Mononuclear cell (primary cell): ENCODE measurements around the gene GSX1. TPM values are rescaled to one million over a fixed set of nuclear protein-coding genes. Genes with fewer than 3 reads are reported as not detected.

Experiments used
- H3K27me3 ChIP-seq: 2 replicates; pipeline ENCODE4 v1.6.0; 2011; ENCODE audit warnings: low read length, control low read depth; ENCODE audit not compliant: insufficient read depth
- H3K4me1 ChIP-seq: 2 replicates; pipeline ENCODE4 v1.5.1; 2011; ENCODE audit warnings: mild to moderate bottlenecking, low read length, control low read depth; ENCODE audit not compliant: insufficient read depth
- H3K4me3 ChIP-seq: 2 replicates; pipeline ENCODE4 v1.5.1; 2011; ENCODE audit warnings: mild to moderate bottlenecking, low read length, moderate library complexity
- H3K9me3 ChIP-seq: 2 replicates; pipeline ENCODE4 v1.5.1; 2011; ENCODE audit warnings: low read depth, mild to moderate bottlenecking, control low read depth, low read length
- total RNA-seq: library from RNA; depleted of rRNA; stranded (reverse); fragments of >200 nt; gene quantifications from one replicate; pipeline ENCODE4 v1.2.3, GENCODE V29; 2012

GSX1 gene
- total RNA-seq, 1 donor: not detected

GRCh38 chr13:27839809-27840467, 47.7 kb downstream of the GSX1 start:
- no peaks in the 10 kb centered on the region for H3K9me3 ChIP-seq
- no peak overlapping the region for H3K4me3 ChIP-seq
- H3K27me3 ChIP-seq: peaks cover 14% of the 10 kb centered on the region
- no peaks in the 10 kb centered on the region for H3K4me1 ChIP-seq

- no peaks in the 10 kb centered on the region for H3K4me1 ChIP-seq
- no peak overlapping the region for H3K4me3 ChIP-seq
- H3K27me3 ChIP-seq: peaks cover 12% of the 10 kb centered on the region
- H3K9me3 ChIP-seq: no peaks in the 10 kb centered on the region
These were observed 50.3 kb downstream of the GSX1 start for GRCh38 chr13:27842571-27842970.

Other genes with a start within 250 kb of the GSX1 start
- gene LNX2, start 172.0 kb upstream of the GSX1 start, total RNA-seq: 4.8 TPM
- gene POLR1D, start 170.6 kb upstream of the GSX1 start, total RNA-seq: 156 TPM
- gene PDX1, start 127.5 kb downstream of the GSX1 start, total RNA-seq: not detected
- not detected for gene CDX2, start 176.8 kb downstream of the GSX1 start, total RNA-seq
- gene URAD, start 196.2 kb downstream of the GSX1 start, total RNA-seq: not detected